ENCODE data around the gene TAF15. TPM values are rescaled to one million over a fixed set of nuclear protein-coding genes. Genes with fewer than 3 reads are reported as not detected.

TAF15 gene
- total and polyA plus RNA-seq, 2 of the 13 experiments (the other 11 are each of a cell fraction or from before 2014, with no cell fraction given) = 25.2 to 26.5 TPM

GRCh38 chr17:35808962-35809854, at the start of gene TAF15 (continued):
- TF ChIP-seq TRIM22 (IDR thresholded peaks at IDR 0.05) = no peak
- TF ChIP-seq ZNF615 (CRISPR knock-in tag; IDR thresholded peaks at IDR 0.05; ENCODE audit: borderline replicate concordance) = 0 out of 2 replicates have a peak, but pooled peaks have one; percentile 39
- TF ChIP-seq RFXANK (CRISPR knock-in tag; IDR thresholded peaks at IDR 0.05) = no peak
- no peak for TF ChIP-seq ZNF710 (CRISPR knock-in tag; IDR thresholded peaks at IDR 0.05; ENCODE audit: borderline replicate concordance)
- TF ChIP-seq NONO (IDR thresholded peaks at IDR 0.05) = peak; percentile 91; the same call in 1 of the 2 replicates
- TF ChIP-seq NONO (CRISPR knock-in tag; conservative IDR thresholded peaks at IDR 0.05) = peak; percentile 93
- TF ChIP-seq HMG20A (CRISPR knock-in tag; IDR thresholded peaks at IDR 0.05; ENCODE audit: borderline replicate concordance) = no peak
- peak; percentile 29; the same call in 1 of the 2 replicates for TF ChIP-seq ZNF574 (CRISPR knock-in tag; IDR thresholded peaks at IDR 0.05)
- TF ChIP-seq ZNF274 (CRISPR knock-in tag; IDR thresholded peaks at IDR 0.05) = peak; percentile 92
- TF ChIP-seq TEAD3 (CRISPR knock-in tag; optimal IDR thresholded peaks at IDR 0.05; ENCODE audit: borderline replicate concordance) = no peak
- TF ChIP-seq ZNF296 (CRISPR knock-in tag; conservative IDR thresholded peaks at IDR 0.05) = no peak
- 0 out of 2 replicates have a peak, but pooled peaks have one; percentile 44 for TF ChIP-seq ZNF552 (CRISPR knock-in tag; IDR thresholded peaks at IDR 0.05; ENCODE audit: borderline replicate concordance)
- TF ChIP-seq ZNF597 (CRISPR knock-in tag; IDR thresholded peaks at IDR 0.05) = no peak
- no peak for TF ChIP-seq PLSCR1 (CRISPR knock-in tag; IDR thresholded peaks at IDR 0.05; ENCODE audit: borderline replicate concordance)
- TF ChIP-seq DPF2 (CRISPR knock-in tag; IDR thresholded peaks at IDR 0.05; ENCODE audit: borderline replicate concordance, low read depth) = no peak
- TF ChIP-seq SMC3 (IDR thresholded peaks at IDR 0.05; ENCODE audit: low read length) = peak; percentile 60
- TF ChIP-seq TAF1 (CRISPR knock-in tag; IDR thresholded peaks at IDR 0.05) = peak; percentile 99
- TF ChIP-seq REPIN1 (CRISPR knock-in tag; IDR thresholded peaks at IDR 0.05; ENCODE audit: borderline replicate concordance, low read depth) = no peak
- TF ChIP-seq TMF1 (CRISPR knock-in tag; IDR thresholded peaks at IDR 0.05; ENCODE audit: low read depth) = no peak
- no peak for TF ChIP-seq SNAI1 (CRISPR knock-in tag; IDR thresholded peaks at IDR 0.05; ENCODE audit: borderline replicate concordance)
- TF ChIP-seq NCOR1 (IDR thresholded peaks at IDR 0.05; ENCODE audit: borderline replicate concordance, low read length) = no peak

All from HepG2 (cell line).